Activated T-helper 1 cell treated with anti-CD3 and anti-CD28 coated beads, Interleukin-12 subunit alpha, Interleukin-12 subunit beta, Interleukin-2, Interleukin-4 antibody, amounts not matched to agents 30 ng/mL and 10 ng/mL and 1 ng/mL, durations not matched to agents 14 hours and 24 hours and 36 hours (primary cell): Measurements from ENCODE around the gene KCTD2. TPM values are rescaled to one million over a fixed set of nuclear protein-coding genes. Genes with fewer than 3 reads are reported as not detected.

Source experiments
- total RNA-seq: library from RNA; stranded (reverse); gene quantifications from 2 replicates; pipeline ENCODE4 v1.2.3, GENCODE V29; 2022

Gene KCTD2
- total RNA-seq, 1 donor from 2014 or later = 21.2 TPM

Other genes starting within 250 kb of the KCTD2 start
- gene GRIN2C, start 187.3 kb upstream of the KCTD2 start, total RNA-seq = 0.02 and 0.34 TPM in 2 replicates
- 20.1 and 21.5 TPM in 2 replicates for gene FDXR, start 174.2 kb upstream of the KCTD2 start, total RNA-seq
- gene FADS6, start 153.6 kb upstream of the KCTD2 start, total RNA-seq = not detected in 2 replicates
- gene USH1G, start 124.0 kb upstream of the KCTD2 start, total RNA-seq = not detected in 2 replicates
- not detected in 2 replicates for gene OTOP2, start 123.0 kb upstream of the KCTD2 start, total RNA-seq
- not detected in 2 replicates for gene OTOP3, start 111.3 kb upstream of the KCTD2 start, total RNA-seq
- 0.29 and 0.31 TPM in 2 replicates for gene HID1, start 74.5 kb upstream of the KCTD2 start, total RNA-seq
- gene CDR2L, start 59.6 kb upstream of the KCTD2 start, total RNA-seq = 1.1 and 1.3 TPM in 2 replicates
- gene MRPL58, start 34.6 kb upstream of the KCTD2 start, total RNA-seq = 77.8 and 78.1 TPM in 2 replicates
- 152 and 165 TPM in 2 replicates for gene ATP5PD, start 256 bp upstream of the KCTD2 start, total RNA-seq
- 5.5 and 7.2 TPM in 2 replicates for gene SLC16A5, start 40.7 kb downstream of the KCTD2 start, total RNA-seq
- gene ARMC7, start 62.7 kb downstream of the KCTD2 start, total RNA-seq = 11.6 and 13.0 TPM in 2 replicates
- 80.0 and 80.1 TPM in 2 replicates for gene NT5C, start 84.5 kb downstream of the KCTD2 start, total RNA-seq
- gene JPT1, start 107.3 kb downstream of the KCTD2 start, total RNA-seq = 271 and 299 TPM in 2 replicates
- gene SUMO2, start 135.7 kb downstream of the KCTD2 start, total RNA-seq = 649 and 656 TPM in 2 replicates
- 122 and 129 TPM in 2 replicates for gene NUP85, start 158.5 kb downstream of the KCTD2 start, total RNA-seq
- 93.4 and 94.3 TPM in 2 replicates for gene GGA3, start 214.4 kb downstream of the KCTD2 start, total RNA-seq
- 126 and 130 TPM in 2 replicates for gene MRPS7, start 214.7 kb downstream of the KCTD2 start, total RNA-seq
- 49.0 and 49.3 TPM in 2 replicates for gene MIF4GD, start 224.0 kb downstream of the KCTD2 start, total RNA-seq
- gene SLC25A19, start 242.2 kb downstream of the KCTD2 start, total RNA-seq = 119 and 126 TPM in 2 replicates